AG10803 (cell line): Measurements from ENCODE around the gene BPGM.

ENCODE experiments used
- DNase-seq: peaks from one replicate; pipeline ENCODE4 v3.0.0; 2010; ENCODE audit warnings: low read depth
- H3K4me3 ChIP-seq: 2 replicates; pipeline ENCODE4 v1.5.1; 2011; ENCODE audit warnings: mild to moderate bottlenecking, low read length, control low read depth
- CTCF ChIP-seq: conservative IDR thresholded peaks from 2 replicates; pipeline ENCODE4 v1.5.1; 2011; ENCODE audit warnings: mild to moderate bottlenecking, low read length, control low read depth, inconsistent platforms

The BPGM gene

GRCh38 chr7:134623193-134623592 is 23.5 kb upstream of the BPGM start:
- DNase-seq, result no peak
- no peak for TF ChIP-seq CTCF
- no peak overlapping the region for H3K4me3 ChIP-seq

GRCh38 chr7:134625550-134625949 is 21.1 kb upstream of the BPGM start:
- no peak overlapping the region for H3K4me3 ChIP-seq
- DNase-seq, result peak; percentile 96
- TF ChIP-seq CTCF, result no peak

- H3K4me3 ChIP-seq, result no peak overlapping the region
- TF ChIP-seq CTCF, result no peak
- DNase-seq, result no peak
Measured at GRCh38 chr7:134627109-134627774, 19.4 kb upstream of the BPGM start.

DNA sequence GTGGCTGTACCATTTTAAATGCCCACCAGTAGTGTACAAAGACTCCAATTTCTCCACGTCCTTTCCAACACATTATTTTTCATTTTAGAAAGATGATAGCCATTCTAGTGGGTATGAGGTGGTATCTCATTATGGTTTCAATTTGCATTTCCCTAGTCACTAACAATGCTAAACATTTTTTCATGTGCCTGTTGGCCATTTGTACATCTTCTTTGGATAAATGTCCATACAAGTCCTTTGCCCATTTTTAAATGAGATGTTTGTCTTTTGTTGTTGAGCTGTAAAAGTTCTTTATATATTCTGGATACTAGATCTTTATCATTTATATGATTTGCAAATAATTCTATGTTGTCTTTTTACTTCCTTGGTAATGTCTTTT is 18.9 kb upstream of the BPGM start:
- no peak for DNase-seq
- TF ChIP-seq CTCF, result no peak
- H3K4me3 ChIP-seq, result no peak overlapping the region

GRCh38 chr7:134629445-134629844 is 17.2 kb upstream of the BPGM start:
- no peak for TF ChIP-seq CTCF
- no peak overlapping the region for H3K4me3 ChIP-seq
- no peak for DNase-seq

GRCh38 chr7:134630237-134630636 is 16.4 kb upstream of the BPGM start:
- no peak for TF ChIP-seq CTCF
- H3K4me3 ChIP-seq, result no peak overlapping the region
- no peak for DNase-seq

DNA sequence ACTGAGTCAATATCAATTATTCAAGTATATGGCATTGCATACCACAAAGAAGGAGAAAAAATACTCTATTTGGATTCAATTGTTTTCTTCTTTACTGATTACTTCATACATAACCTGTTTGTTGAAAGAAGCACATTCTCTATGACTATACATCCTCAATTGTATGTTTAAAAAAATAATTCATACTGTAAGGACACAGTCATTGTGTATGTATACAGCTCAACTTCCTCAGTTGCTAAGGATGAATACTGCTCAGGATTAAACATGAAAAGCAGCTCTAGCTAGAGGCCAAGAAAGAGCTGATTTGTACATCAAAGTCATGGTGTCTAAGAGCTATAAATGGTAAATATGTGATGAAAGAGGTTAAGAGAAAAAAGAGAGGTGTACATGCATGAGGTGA is 15.8 kb upstream of the BPGM start:
- DNase-seq, result no peak
- no peak overlapping the region for H3K4me3 ChIP-seq
- no peak for TF ChIP-seq CTCF
